GM18526 (cell line): ENCODE measurements around the gene MLF1.

Experiments
- POLR2A ChIP-seq: IDR thresholded peaks from 3 replicates; pipeline ENCODE4 v1.6.1; 2011; ENCODE audit not compliant: insufficient read length; ENCODE audit errors: extremely low read depth

MLF1 gene

GRCh38 chr3:158644345-158644908 is 73.4 kb downstream of the MLF1 start, which contains the start of gene GFM1:
TSS of gene GFM1 (plus strand) at chr3:158644527. CDS start at chr3:158644635, 108 bp downstream.
- TF ChIP-seq POLR2A: peak; percentile 67

- no peak for TF ChIP-seq POLR2A
Observed at GRCh38 chr3:158649791-158650190, 78.8 kb downstream of the MLF1 start.

- TF ChIP-seq POLR2A: no peak
Observed at GRCh38 chr3:158651192-158651591, 80.2 kb downstream of the MLF1 start.

- TF ChIP-seq POLR2A: no peak
Observed at GRCh38 chr3:158652463-158652862, 81.5 kb downstream of the MLF1 start.
